GM23338 (cell line): ENCODE measurements around the gene CPB2. TPM values are rescaled to one million over a fixed set of nuclear protein-coding genes. Genes with fewer than 3 reads are reported as not detected.

Experiments used
- ATAC-seq: fragments of 200-7000 bp; cut with Tn5 transposase; 3 replicates; pipeline ENCODE4 v1.9.1; 2020
- DNase-seq: peaks from one replicate; pipeline ENCODE4 v3.0.0-alpha.2; 2015; ENCODE audit warnings: low spot score
- H2AFZ ChIP-seq: fragments of 200-600 bp; sonication (generic); 2 replicates; pipeline ENCODE4 v1.8.0; 2016; ENCODE audit warnings: antibody characterized with exemption, mild to moderate bottlenecking, moderate library complexity
- H3F3A ChIP-seq: fragments of 200-600 bp; sonication (generic); replicated peaks from 2 replicates; pipeline ENCODE4 v1.8.0; 2017; ENCODE audit warnings: antibody characterized with exemption, mixed run types, low read depth
- H3K27ac ChIP-seq: fragments of 200-600 bp; sonication (generic); 2 replicates; pipeline ENCODE4 v1.6.1; 2016; ENCODE audit warnings: low read depth
- H3K27me3 ChIP-seq: fragments of 200-600 bp; sonication (generic); 2 replicates; pipeline ENCODE4 v1.8.0; 2016; ENCODE audit warnings: mild to moderate bottlenecking, mixed run types, moderate library complexity; ENCODE audit not compliant: insufficient read depth
- H3K36me3 ChIP-seq: fragments of 200-600 bp; sonication (generic); 2 replicates; pipeline ENCODE4 v1.8.0; 2016; ENCODE audit warnings: mild to moderate bottlenecking; ENCODE audit not compliant: insufficient read depth
- H3K4me1 ChIP-seq: fragments of 200-600 bp; sonication (generic); 2 replicates; pipeline ENCODE4 v1.8.0; 2016; ENCODE audit warnings: mild to moderate bottlenecking, moderate library complexity; ENCODE audit not compliant: insufficient read depth
- H3K4me2 ChIP-seq: fragments of 200-600 bp; sonication (generic); 2 replicates; pipeline ENCODE4 v1.7.1; 2017; ENCODE audit warnings: mixed run types
- H3K4me3 ChIP-seq: fragments of 200-600 bp; sonication (generic); 2 replicates; pipeline ENCODE4 v1.6.1; 2016; ENCODE audit warnings: mixed run types
- H3K79me2 ChIP-seq: fragments of 200-600 bp; sonication (generic); replicated peaks from 2 replicates; pipeline ENCODE4 v1.8.0; 2017; ENCODE audit warnings: mild to moderate bottlenecking; ENCODE audit not compliant: insufficient read depth
- H3K9me2 ChIP-seq: fragments of 200-600 bp; sonication (generic); 2 replicates; pipeline ENCODE4 v1.8.0; 2017; ENCODE audit not compliant: insufficient read depth
- H4K20me1 ChIP-seq: fragments of 200-600 bp; sonication (generic); replicated peaks from 2 replicates; pipeline ENCODE4 v1.8.0; 2017; ENCODE audit warnings: mild to moderate bottlenecking; ENCODE audit not compliant: insufficient read depth
- H3K27ac Mint-ChIP-seq: 2 replicates; pipeline ENCODE4 v1.8.0; 2020; ENCODE audit warnings: inconsistent platforms, mild to moderate bottlenecking, moderate library complexity, mixed read lengths
- H3K27me3 Mint-ChIP-seq: 3 replicates; pipeline ENCODE4 v1.8.0; 2022; ENCODE audit warnings: low read depth, mild to moderate bottlenecking, moderate library complexity, mixed read lengths, inconsistent platforms; ENCODE audit not compliant: insufficient read depth, poor library complexity
- H3K36me3 Mint-ChIP-seq: 3 replicates; pipeline ENCODE4 v1.8.0; 2021; ENCODE audit warnings: low read depth, mild to moderate bottlenecking, inconsistent platforms, moderate library complexity, mixed read lengths
- H3K4me1 Mint-ChIP-seq: 3 replicates; pipeline ENCODE4 v1.8.0; 2020; ENCODE audit warnings: mild to moderate bottlenecking, inconsistent platforms, mixed read lengths
- H3K4me3 Mint-ChIP-seq: 3 replicates; pipeline ENCODE4 v1.8.0; 2021; ENCODE audit warnings: moderate library complexity, mild to moderate bottlenecking, inconsistent platforms, mixed read lengths
- H3K9me3 Mint-ChIP-seq: 3 replicates; pipeline ENCODE4 v1.8.0; 2020; ENCODE audit warnings: moderate library complexity, mild to moderate bottlenecking, inconsistent platforms, mixed read lengths
- EZH2 ChIP-seq: fragments of 200-600 bp; sonication (generic); IDR thresholded peaks from one replicate; pipeline ENCODE4 v1.8.0; 2017; ENCODE audit warnings: antibody characterized with exemption, mild to moderate bottlenecking, low read depth; ENCODE audit not compliant: unreplicated experiment
- EZH2phosphoT487 ChIP-seq: fragments of 200-600 bp; sonication (generic); IDR thresholded peaks from one replicate; pipeline ENCODE4 v1.8.1; 2018; ENCODE audit warnings: antibody characterized with exemption; ENCODE audit not compliant: unreplicated experiment
- REST ChIP-seq: IDR thresholded peaks from one replicate; pipeline ENCODE4 v1.6.1; 2018; ENCODE audit warnings: antibody characterized with exemption; ENCODE audit not compliant: unreplicated experiment
- ZNF462 ChIP-seq: fragments of 250-450 bp; sonication (Bioruptor Pico); IDR thresholded peaks from 2 replicates; pipeline ENCODE4 v1.5.0; 2020; ENCODE audit warnings: mild to moderate bottlenecking, moderate library complexity
- polyA plus RNA-seq: library from polyadenylated mRNA; unstranded; fragments of >200 nt; fragmentation: Nextera tagmentation; extraction: Ambion mirVana; gene quantifications from 2 replicates; pipeline ENCODE4 v1.2.1, GENCODE V29; 2016
- total RNA-seq: library from RNA; depleted of rRNA; stranded (reverse); fragments of >200 nt; shearing (Covaris generic); gene quantifications from 2 replicates; pipeline ENCODE4 v1.2.3, GENCODE V29; 2014
- TF ChIP-seq, protein P1 (sequence below): IDR thresholded peaks from 2 replicates; pipeline ENCODE4 v1.6.1; 2016; ENCODE audit warnings: antibody characterized with exemption

The CPB2 gene
- total and polyA plus RNA-seq, 2 experiments from 2014 or later = 0.47 TPM; not detected in 1

- Histone ChIP-seq H3K27me3 (no peaks in the 10 kb centered on the region), H3K79me2 (no peaks in the 10 kb centered on the region), H3K4me3 (no peak overlapping the region), H3F3A (no peaks in the 10 kb centered on the region), H3K36me3 (no peaks in the 10 kb centered on the region), H2AFZ (no peak overlapping the region), H4K20me1 (no peaks in the 10 kb centered on the region), H3K4me2 (no peak overlapping the region), H3K4me1 (no peaks in the 10 kb centered on the region), H3K9me2 (0 out of 2 replicates have a peak, but pooled peaks cover 3% of the 10 kb centered on the region), H3K27ac (no peak overlapping the region)
- no peak for ATAC-seq
- Mint-ChIP-seq H3K27ac (no peak overlapping the region), H3K27me3 (no peaks in the 10 kb centered on the region), H3K9me3 (peaks cover 6% of the 10 kb centered on the region; the same call in 2 of the 3 replicates), H3K36me3 (peaks cover 2% of the 10 kb centered on the region; the same call in 1 of the 3 replicates), H3K4me1 (no peaks in the 10 kb centered on the region), H3K4me3 (no peak overlapping the region)
- TF ChIP-seq, protein P1, sequence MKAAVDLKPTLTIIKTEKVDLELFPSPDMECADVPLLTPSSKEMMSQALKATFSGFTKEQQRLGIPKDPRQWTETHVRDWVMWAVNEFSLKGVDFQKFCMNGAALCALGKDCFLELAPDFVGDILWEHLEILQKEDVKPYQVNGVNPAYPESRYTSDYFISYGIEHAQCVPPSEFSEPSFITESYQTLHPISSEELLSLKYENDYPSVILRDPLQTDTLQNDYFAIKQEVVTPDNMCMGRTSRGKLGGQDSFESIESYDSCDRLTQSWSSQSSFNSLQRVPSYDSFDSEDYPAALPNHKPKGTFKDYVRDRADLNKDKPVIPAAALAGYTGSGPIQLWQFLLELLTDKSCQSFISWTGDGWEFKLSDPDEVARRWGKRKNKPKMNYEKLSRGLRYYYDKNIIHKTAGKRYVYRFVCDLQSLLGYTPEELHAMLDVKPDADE = no peak
- TF ChIP-seq REST (no peak), ZNF462 (CRISPR knock-in tag) (no peak), EZH2phosphoT487 (no peak), EZH2 (no peak)
- no peak for DNase-seq
These were observed 28.0 kb downstream of the CPB2 start for GRCh38 chr13:46076827-46077226.
